Choroid plexus epithelial cell (primary cell): ENCODE measurements around the gene NDUFAF8.

Source experiments
- DNase-seq: peaks from one replicate; pipeline ENCODE4 v3.0.0-alpha.2; 2010; ENCODE audit warnings: low read depth
- H3K4me3 ChIP-seq: 2 replicates; pipeline ENCODE4 v1.5.1; 2011; ENCODE audit warnings: low read depth, mild to moderate bottlenecking, control low read depth, low read length, moderate library complexity
- CTCF ChIP-seq: conservative IDR thresholded peaks from 2 replicates; pipeline ENCODE4 v1.5.1; 2011; ENCODE audit warnings: low read depth, mild to moderate bottlenecking, control low read depth, inconsistent platforms, low read length, moderate library complexity

The NDUFAF8 gene

DNA sequence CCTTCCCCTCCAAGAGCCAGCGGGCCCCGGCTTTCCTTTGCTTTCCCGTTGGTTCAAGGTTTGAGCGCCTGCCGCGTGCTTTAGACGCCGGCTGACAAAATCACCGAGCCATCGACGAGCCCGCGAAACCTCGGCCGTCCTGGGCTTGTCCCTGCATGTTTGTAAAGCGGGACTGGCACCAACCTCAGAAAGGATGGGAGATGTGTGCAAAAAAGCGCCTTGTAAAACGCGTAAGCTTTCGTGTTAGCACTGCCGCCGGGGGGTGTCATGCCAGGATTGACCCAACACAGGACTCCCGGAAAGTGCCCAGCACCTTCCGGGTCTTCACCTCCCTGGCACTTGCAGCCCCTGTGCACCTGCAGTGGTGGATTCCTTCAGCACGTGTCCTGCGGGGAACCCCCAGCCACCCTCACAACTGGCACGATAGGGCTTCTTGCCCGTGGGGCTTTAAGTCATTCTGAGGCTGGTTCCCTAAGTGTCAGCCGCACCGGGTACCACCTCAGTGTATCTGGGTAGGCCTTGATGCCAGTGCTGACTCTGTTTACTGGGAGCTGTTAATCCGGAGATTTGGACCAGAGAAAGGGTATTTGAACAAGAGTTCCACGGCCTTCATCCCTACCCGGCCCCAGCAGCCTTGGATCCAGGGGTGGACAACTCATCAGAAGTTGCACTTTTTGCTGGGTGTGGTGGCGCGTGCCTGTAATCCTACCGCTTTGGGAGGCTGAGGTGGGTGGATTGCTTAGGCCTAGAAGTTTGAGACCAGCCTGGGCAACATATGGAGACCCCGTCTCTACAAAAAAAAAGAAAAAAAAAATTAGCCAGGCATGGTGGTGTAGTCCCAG, 817 bp downstream of the NDUFAF8 start:
- DNase-seq = peak; percentile 25
- H3K4me3 ChIP-seq = peak overlapping the region; percentile 83
- TF ChIP-seq CTCF = no peak

DNA sequence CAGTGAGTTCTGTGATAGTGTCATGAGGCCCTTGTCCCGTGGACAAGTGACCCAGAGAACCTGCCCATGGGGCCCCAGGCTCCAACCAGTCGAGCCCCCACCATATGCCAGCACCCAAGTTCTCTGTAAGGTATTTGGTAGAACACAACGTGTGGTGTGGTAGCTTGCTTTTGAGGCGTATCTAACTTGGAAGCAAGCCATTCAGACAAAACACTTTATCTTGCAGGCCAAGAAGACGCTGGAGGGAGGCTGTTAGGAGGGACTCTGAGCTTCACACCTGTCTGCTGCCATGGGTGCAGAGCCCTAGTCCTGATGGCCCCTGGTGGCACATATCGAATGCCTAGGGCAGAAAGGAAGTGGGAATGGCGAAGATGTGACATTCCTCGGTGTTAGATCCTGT, 1.6 kb downstream of the NDUFAF8 start:
- TF ChIP-seq CTCF = no peak
- H3K4me3 ChIP-seq = no peak overlapping the region

DNA sequence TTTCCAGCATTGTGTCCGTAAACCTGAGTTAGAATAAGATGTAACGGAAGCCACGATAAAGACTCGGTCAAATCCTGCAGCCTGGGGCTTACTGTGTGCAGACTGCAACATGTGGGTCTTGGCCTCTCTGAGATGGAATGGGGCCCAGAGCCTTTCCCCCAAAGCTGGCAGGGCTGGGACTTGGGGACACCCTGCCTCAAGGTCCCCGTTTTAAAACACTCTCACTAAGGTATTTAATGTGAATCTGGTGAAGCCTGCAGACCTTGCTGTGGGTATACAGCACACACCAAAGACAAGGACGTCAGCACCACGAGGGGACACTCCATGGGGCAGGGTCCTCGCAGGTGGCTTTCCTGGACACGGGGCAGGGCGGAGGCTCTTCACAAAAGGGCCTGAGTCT, 2.1 kb downstream of the NDUFAF8 start:
- H3K4me3 ChIP-seq = no peak overlapping the region
- no peak for DNase-seq
- TF ChIP-seq CTCF = no peak

More for the DNA sequence above, 1.6 kb downstream of the NDUFAF8 start:
- no peak for DNase-seq

- DNase-seq = peak; percentile 49
- peak; percentile 83 for TF ChIP-seq CTCF
- no peak overlapping the region for H3K4me3 ChIP-seq
Observed at GRCh38 chr17:81241648-81242420, 2.7 kb downstream of the NDUFAF8 start.

DNA sequence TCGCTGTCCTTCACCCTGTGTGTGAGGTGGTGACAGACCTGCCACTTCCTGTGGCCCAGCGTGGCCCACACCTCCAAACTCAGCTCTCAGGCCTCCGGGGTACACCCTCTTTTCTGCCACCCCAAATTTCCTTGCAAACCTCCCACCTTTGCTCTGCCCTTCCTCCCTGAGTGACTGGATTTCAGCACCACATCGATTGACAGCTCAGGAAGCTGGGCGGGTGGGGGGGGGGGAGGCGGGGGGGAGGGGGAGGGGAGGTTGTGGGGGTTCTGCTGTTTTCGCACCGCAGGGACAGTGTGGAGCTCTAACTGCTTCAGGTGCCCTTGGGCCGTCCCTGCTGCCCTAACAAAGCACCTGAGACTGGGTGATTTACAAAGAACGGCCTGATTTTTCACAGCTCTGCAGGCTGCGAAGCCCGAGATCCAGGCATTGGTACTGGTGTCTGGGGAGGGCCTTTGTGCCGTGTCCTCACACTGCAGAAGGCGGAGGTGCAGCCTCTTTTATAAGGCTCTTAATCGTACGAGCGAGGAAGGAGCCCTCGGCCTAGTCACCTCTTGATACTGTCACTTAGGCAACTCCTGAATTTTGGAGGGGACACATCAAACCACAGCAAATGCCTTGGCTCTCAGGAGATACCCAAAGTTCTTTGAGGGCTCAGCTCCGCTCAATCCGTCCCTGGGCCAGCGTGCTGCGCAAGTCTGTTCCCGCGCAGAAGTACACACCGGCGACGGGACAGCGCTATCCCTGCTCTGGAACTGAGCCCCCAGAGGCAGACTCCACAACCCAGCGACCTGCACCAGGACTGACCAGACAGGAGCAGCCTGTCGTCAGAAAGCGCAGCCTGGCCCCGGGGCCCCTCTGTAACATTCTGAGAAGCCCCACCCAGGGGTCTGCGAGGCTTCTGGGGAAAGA, 3.6 kb downstream of the NDUFAF8 start:
- H3K4me3 ChIP-seq = no peak overlapping the region
- TF ChIP-seq CTCF = no peak
- DNase-seq = no peak

DNA sequence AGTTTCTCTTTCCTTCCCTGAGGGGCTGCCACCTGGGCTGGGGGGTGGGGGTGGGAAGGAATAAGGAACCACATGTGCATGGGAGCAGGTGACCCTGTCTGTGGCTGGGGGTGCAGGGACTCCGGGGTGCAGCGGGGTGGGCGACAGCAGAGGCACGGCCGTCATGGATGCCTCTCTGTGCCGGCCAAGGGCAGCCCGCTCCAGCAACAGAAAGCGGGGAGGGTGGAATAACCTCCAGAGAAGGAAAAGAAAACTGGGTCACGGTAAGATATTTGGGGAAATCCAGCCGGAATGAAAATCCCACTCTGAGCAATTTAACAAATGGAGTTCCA, 4.2 kb downstream of the NDUFAF8 start:
- no peak overlapping the region for H3K4me3 ChIP-seq
- no peak for TF ChIP-seq CTCF
- DNase-seq = no peak
